Measurements from ENCODE around the gene RXRA.

DNA sequence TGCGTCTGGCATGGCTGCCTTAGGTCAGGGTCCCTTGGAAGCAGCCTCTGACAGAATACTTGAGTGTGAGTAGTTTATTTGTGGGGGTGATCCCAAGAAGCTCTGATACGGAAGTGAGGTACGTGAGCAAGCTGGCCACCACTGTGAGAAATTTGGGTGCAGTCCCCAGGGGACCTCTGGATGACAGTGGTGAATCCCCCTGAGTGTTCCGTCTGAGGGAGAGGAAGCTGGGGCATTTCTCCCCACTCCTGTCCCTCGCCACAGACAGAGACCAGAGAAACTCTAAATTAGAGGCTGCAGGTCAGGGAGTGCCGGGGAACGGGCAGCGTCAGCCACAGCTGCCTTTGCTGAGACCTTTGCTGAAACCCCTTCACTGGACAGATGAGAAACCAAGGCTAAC, 159.4 kb downstream of the RXRA start:
- TF ChIP-seq, protein P1, sequence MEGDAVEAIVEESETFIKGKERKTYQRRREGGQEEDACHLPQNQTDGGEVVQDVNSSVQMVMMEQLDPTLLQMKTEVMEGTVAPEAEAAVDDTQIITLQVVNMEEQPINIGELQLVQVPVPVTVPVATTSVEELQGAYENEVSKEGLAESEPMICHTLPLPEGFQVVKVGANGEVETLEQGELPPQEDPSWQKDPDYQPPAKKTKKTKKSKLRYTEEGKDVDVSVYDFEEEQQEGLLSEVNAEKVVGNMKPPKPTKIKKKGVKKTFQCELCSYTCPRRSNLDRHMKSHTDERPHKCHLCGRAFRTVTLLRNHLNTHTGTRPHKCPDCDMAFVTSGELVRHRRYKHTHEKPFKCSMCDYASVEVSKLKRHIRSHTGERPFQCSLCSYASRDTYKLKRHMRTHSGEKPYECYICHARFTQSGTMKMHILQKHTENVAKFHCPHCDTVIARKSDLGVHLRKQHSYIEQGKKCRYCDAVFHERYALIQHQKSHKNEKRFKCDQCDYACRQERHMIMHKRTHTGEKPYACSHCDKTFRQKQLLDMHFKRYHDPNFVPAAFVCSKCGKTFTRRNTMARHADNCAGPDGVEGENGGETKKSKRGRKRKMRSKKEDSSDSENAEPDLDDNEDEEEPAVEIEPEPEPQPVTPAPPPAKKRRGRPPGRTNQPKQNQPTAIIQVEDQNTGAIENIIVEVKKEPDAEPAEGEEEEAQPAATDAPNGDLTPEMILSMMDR (IDR thresholded peaks at IDR 0.05) = no peak
- no peak for TF ChIP-seq POLR2A (IDR thresholded peaks at IDR 0.05)

Data from thyroid gland (tissue), 4 donors.